ENCODE results near the gene FHDC1.

The FHDC1 gene

GRCh38 chr4:153028535-153028934 is 92.4 kb downstream of the FHDC1 start:
- H3K9me3 ChIP-seq (ENCODE audit: low read length), result no peaks in the 10 kb centered on the region
- H3K36me3 ChIP-seq (ENCODE audit: insufficient read depth, low read length), result no peaks in the 10 kb centered on the region
- no peak overlapping the region for H3K4me3 ChIP-seq (ENCODE audit: low read depth, low read length, poor library complexity, severe bottlenecking)
- no peaks in the 10 kb centered on the region for H3K9me2 ChIP-seq (ENCODE audit: low read depth, low read length)
- no peaks in the 10 kb centered on the region for H3K79me2 ChIP-seq (ENCODE audit: insufficient read depth, low read length)
- H4K20me1 ChIP-seq (ENCODE audit: insufficient read depth, low read length), result no peaks in the 10 kb centered on the region
- TF ChIP-seq CTCF (IDR thresholded peaks at IDR 0.05; ENCODE audit: low read length) (no peak), EZH2 (IDR thresholded peaks at IDR 0.05; ENCODE audit: borderline replicate concordance, low read length) (no peak)
- H2AFZ ChIP-seq (ENCODE audit: low read length), result no peak overlapping the region
- H3K9ac ChIP-seq (ENCODE audit: low read length), result no peak overlapping the region
- no peaks in the 10 kb centered on the region for H3K4me1 ChIP-seq (ENCODE audit: insufficient read depth, low read length, severe bottlenecking)
- H3K4me2 ChIP-seq (ENCODE audit: low read length), result no peak overlapping the region
- no peaks in the 10 kb centered on the region; the same call in 1 of the 2 replicates for H3K27me3 ChIP-seq (ENCODE audit: insufficient read depth, low read length)
- no peak overlapping the region for H3K27ac ChIP-seq (ENCODE audit: low read depth, low read length, poor library complexity, severe bottlenecking)
- no peaks in the 10 kb centered on the region for H3F3A ChIP-seq (ENCODE audit: insufficient read depth, low read length)

Measured in OCI-LY1 (cell line).